A549 (cell line): ENCODE data around the gene ZNF532.

Experiments used
- CBX2 ChIP-seq: fragments of 200-600 bp; sonication (generic); IDR thresholded peaks from 2 replicates; pipeline ENCODE4 v1.6.1; 2016; ENCODE audit warnings: low read depth, mild to moderate bottlenecking, borderline replicate concordance
- CHD4 ChIP-seq: fragments of 200-600 bp; sonication (generic); IDR thresholded peaks from 2 replicates; pipeline ENCODE4 v1.6.1; 2016; ENCODE audit warnings: antibody characterized with exemption, mild to moderate bottlenecking, borderline replicate concordance
- CTCF ChIP-seq: fragments of >200 bp; sonication (Bioruptor Twin); formaldehyde crosslinking; IDR thresholded peaks from 3 replicates; pipeline ENCODE4 v1.5.1; 2016
- E2F6 ChIP-seq: IDR thresholded peaks from 2 replicates; pipeline ENCODE4 v1.6.1; 2012; ENCODE audit warnings: low read depth, borderline replicate concordance
- ELK1 ChIP-seq: fragments of 150-350 bp; IDR thresholded peaks from 2 replicates; pipeline ENCODE4 v1.6.1; 2014; ENCODE audit warnings: low read depth, mild to moderate bottlenecking, low read length
- EP300 ChIP-seq, 2 experiments: fragments of >200 bp; sonication (Bioruptor Twin); formaldehyde crosslinking; IDR thresholded peaks; 2 replicates in 1 of 2; 3 replicates in 1 of 2; pipeline ENCODE4 v1.6.1; 2016 to 2017
- ESRRA ChIP-seq: fragments of 150-350 bp; IDR thresholded peaks from 2 replicates; pipeline ENCODE4 v1.6.1; 2014; ENCODE audit warnings: mild to moderate bottlenecking, low read length, borderline replicate concordance
- KDM1A ChIP-seq: fragments of 200-600 bp; sonication (generic); IDR thresholded peaks from 2 replicates; pipeline ENCODE4 v1.6.1; 2016; ENCODE audit warnings: low read depth, mild to moderate bottlenecking
- MAFK ChIP-seq: fragments of 450-650 bp; IDR thresholded peaks from 2 replicates; pipeline ENCODE4 v1.6.1; 2014; ENCODE audit not compliant: partially characterized antibody
- MAX ChIP-seq: IDR thresholded peaks from 2 replicates; pipeline ENCODE4 v1.6.1; 2012
- MAZ ChIP-seq: fragments of 150-350 bp; IDR thresholded peaks from 2 replicates; pipeline ENCODE4 v1.6.1; 2014; ENCODE audit warnings: antibody characterized with exemption, low read depth, low read length, borderline replicate concordance
- POLR2A ChIP-seq: IDR thresholded peaks from 2 replicates; pipeline ENCODE4 v1.6.1; 2012; ENCODE audit warnings: mild to moderate bottlenecking, low read length
- RAD21 ChIP-seq, 2 experiments: fragments of >200 bp in 1 of 2; sonication (Bioruptor Twin) in 1 of 2; formaldehyde crosslinking in 1 of 2; IDR thresholded peaks in 1 of 2; conservative IDR thresholded peaks in 1 of 2; 2 replicates in 1 of 2; 3 replicates in 1 of 2; pipeline ENCODE4 v1.6.1; 2012 to 2018; ENCODE audit warnings: inconsistent platforms in 1 of 2

- TF ChIP-seq E2F6 (no peak), CTCF (no peak), CBX2 (no peak), MAX (no peak), MAFK (no peak), MAZ (no peak), RAD21 (conservative IDR thresholded peaks at IDR 0.05 in 1 of 2, IDR thresholded peaks at IDR 0.05 in 1 of 2) (no peak), EP300 (IDR thresholded peaks at IDR 0.05) (no peak), POLR2A (no peak), ESRRA (no peak), CHD4 (no peak), KDM1A (no peak), ELK1 (no peak)
These were observed 20.0 kb downstream of the ZNF532 start for GRCh38 chr18:58884680-58885079.
